HepG2 (cell line): ENCODE data around the gene SIGLEC14.

Source experiments
- KDM5A ChIP-seq: fragments of 200-600 bp; sonication (generic); IDR thresholded peaks from 2 replicates; pipeline ENCODE4 v1.7.0; 2018; ENCODE audit warnings: antibody characterized with exemption, mild to moderate bottlenecking, low read length, borderline replicate concordance
- KLF12 ChIP-seq: sonication (generic); formaldehyde crosslinking; IDR thresholded peaks from 2 replicates; pipeline ENCODE4 v1.4.0; 2020; ENCODE audit warnings: missing genetic modification reagents, borderline replicate concordance
- NFRKB ChIP-seq: fragments of 450-650 bp; IDR thresholded peaks from 2 replicates; pipeline ENCODE4 v1.6.1; 2017
- ZFP1 ChIP-seq: IDR thresholded peaks from 2 replicates; pipeline ENCODE4 v1.6.1; 2016
- ZFP82 ChIP-seq: sonication (generic); formaldehyde crosslinking; IDR thresholded peaks from 2 replicates; pipeline ENCODE4 v1.5.1; 2020; ENCODE audit warnings: mild to moderate bottlenecking, missing genetic modification reagents, borderline replicate concordance
- TF ChIP-seq, protein P1 (sequence below): IDR thresholded peaks from 2 replicates; pipeline ENCODE4 v1.6.1; 2016; ENCODE audit warnings: missing compliant biosample characterization, missing genetic modification reagents, borderline replicate concordance
- TF ChIP-seq, protein P2 (sequence below): sonication (generic); formaldehyde crosslinking; IDR thresholded peaks from 2 replicates; pipeline ENCODE4 v1.4.0; 2020; ENCODE audit warnings: missing genetic modification reagents
- TF ChIP-seq, protein P3 (sequence below): sonication (generic); formaldehyde crosslinking; IDR thresholded peaks from 2 replicates; pipeline ENCODE4 v1.5.1; 2020; ENCODE audit warnings: missing genetic modification reagents, mild to moderate bottlenecking, borderline replicate concordance

DNA sequence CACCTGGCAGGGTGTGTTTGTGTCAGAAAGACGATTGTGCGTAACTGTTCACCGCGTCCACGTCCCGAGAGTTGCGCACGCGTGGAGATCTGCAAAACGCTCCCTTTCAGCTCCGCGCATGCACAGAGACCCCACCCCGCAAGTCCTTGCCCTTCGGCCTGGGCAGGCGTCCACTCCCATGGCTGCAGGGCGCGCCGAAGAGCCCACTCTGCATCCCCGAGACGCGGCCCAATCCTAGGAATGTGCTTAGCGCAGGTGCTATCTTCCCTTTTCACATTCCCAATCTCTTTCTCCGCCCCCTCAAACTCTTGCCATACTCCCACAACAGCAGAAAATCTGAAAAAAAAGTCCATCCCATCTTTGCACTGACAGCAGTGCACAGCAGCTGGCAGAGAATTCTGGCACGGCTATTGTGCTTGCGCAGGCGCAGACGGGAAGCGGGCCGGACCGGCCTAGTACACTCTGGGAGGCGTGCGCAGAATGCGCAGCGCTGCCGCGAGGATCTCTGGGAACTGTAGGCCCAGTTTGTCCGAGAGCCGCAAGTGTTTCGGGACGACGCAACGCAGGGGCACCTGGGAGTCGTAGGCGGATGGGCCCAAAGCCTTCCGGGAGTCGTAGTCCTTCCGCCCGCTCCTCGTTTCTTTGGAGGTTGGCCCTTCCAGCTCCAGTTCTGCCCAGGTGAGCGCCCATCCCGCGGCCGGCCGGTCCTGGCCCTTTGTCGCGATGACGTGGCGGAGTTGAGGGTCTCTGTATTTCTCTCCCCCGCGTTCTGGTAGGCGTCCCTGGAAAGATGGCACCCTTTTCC, 52.5 kb downstream of the SIGLEC14 start:
- TF ChIP-seq ZFP1 (CRISPR knock-in tag) (no peak), ZFP82 (CRISPR knock-in tag) (no peak), NFRKB (no peak), KDM5A (no peak), KLF12 (CRISPR knock-in tag) (no peak)
- TF ChIP-seq, protein P1, sequence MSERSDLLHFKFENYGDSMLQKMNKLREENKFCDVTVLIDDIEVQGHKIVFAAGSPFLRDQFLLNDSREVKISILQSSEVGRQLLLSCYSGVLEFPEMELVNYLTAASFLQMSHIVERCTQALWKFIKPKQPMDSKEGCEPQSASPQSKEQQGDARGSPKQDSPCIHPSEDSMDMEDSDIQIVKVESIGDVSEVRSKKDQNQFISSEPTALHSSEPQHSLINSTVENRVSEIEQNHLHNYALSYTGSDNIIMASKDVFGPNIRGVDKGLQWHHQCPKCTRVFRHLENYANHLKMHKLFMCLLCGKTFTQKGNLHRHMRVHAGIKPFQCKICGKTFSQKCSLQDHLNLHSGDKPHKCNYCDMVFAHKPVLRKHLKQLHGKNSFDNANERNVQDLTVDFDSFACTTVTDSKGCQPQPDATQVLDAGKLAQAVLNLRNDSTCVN, result no peak
- TF ChIP-seq, protein P2, sequence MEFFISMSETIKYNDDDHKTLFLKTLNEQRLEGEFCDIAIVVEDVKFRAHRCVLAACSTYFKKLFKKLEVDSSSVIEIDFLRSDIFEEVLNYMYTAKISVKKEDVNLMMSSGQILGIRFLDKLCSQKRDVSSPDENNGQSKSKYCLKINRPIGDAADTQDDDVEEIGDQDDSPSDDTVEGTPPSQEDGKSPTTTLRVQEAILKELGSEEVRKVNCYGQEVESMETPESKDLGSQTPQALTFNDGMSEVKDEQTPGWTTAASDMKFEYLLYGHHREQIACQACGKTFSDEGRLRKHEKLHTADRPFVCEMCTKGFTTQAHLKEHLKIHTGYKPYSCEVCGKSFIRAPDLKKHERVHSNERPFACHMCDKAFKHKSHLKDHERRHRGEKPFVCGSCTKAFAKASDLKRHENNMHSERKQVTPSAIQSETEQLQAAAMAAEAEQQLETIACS (CRISPR knock-in tag), result no peak
- TF ChIP-seq, protein P3, sequence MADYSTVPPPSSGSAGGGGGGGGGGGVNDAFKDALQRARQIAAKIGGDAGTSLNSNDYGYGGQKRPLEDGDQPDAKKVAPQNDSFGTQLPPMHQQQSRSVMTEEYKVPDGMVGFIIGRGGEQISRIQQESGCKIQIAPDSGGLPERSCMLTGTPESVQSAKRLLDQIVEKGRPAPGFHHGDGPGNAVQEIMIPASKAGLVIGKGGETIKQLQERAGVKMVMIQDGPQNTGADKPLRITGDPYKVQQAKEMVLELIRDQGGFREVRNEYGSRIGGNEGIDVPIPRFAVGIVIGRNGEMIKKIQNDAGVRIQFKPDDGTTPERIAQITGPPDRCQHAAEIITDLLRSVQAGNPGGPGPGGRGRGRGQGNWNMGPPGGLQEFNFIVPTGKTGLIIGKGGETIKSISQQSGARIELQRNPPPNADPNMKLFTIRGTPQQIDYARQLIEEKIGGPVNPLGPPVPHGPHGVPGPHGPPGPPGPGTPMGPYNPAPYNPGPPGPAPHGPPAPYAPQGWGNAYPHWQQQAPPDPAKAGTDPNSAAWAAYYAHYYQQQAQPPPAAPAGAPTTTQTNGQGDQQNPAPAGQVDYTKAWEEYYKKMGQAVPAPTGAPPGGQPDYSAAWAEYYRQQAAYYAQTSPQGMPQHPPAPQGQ (CRISPR knock-in tag), result no peak
